HG03520 (cell line): Measurements from ENCODE around the gene MAP6D1.
"Not testable (repeated sequence)": the region's sequence is repeated elsewhere in the genome, so short reads cannot be mapped to it uniquely, and the experiment has no call there.

Experiments used
- ATAC-seq: cut with Tn5 transposase; IDR thresholded peaks from one replicate; pipeline ENCODE4 v1.9.1; 2021; ENCODE audit warnings: mild to moderate bottlenecking, moderate library complexity; ENCODE audit not compliant: unreplicated experiment

MAP6D1 gene

GRCh38 chr3:183801601-183802000 lies 23.8 kb downstream of the MAP6D1 start:
- ATAC-seq: no peak

- no peak for ATAC-seq
These were observed 25.0 kb downstream of the MAP6D1 start for GRCh38 chr3:183800243-183800863.

- no peak for ATAC-seq
These were observed 25.9 kb downstream of the MAP6D1 start for GRCh38 chr3:183799461-183799860.

- ATAC-seq: no peak
These were observed 27.4 kb downstream of the MAP6D1 start for GRCh38 chr3:183797996-183798395.

GRCh38 chr3:183796372-183796771 lies 29.0 kb downstream of the MAP6D1 start:
- ATAC-seq: no peak

GRCh38 chr3:183794452-183794851 lies 30.9 kb downstream of the MAP6D1 start:
- no peak for ATAC-seq

- ATAC-seq: no peak
These were observed 32.4 kb downstream of the MAP6D1 start for GRCh38 chr3:183792976-183793375.

GRCh38 chr3:183790700-183791099 lies 34.7 kb downstream of the MAP6D1 start:
- no peak for ATAC-seq

GRCh38 chr3:183789826-183790225 lies 35.6 kb downstream of the MAP6D1 start:
- ATAC-seq: no peak

- ATAC-seq: not testable (repeated sequence)
These were observed 40.9 kb downstream of the MAP6D1 start for GRCh38 chr3:183784503-183784902.

GRCh38 chr3:183782576-183783276 lies 42.7 kb downstream of the MAP6D1 start:
- ATAC-seq: no peak

GRCh38 chr3:183781246-183781645 lies 44.1 kb downstream of the MAP6D1 start:
- ATAC-seq: no peak

- no peak for ATAC-seq
These were observed 45.4 kb downstream of the MAP6D1 start for GRCh38 chr3:183779896-183780465.

- ATAC-seq: no peak
These were observed 48.3 kb downstream of the MAP6D1 start for GRCh38 chr3:183777016-183777618.

GRCh38 chr3:183776451-183776850 lies 48.9 kb downstream of the MAP6D1 start:
- not testable (repeated sequence) for ATAC-seq

- ATAC-seq: no peak
These were observed 49.6 kb downstream of the MAP6D1 start for GRCh38 chr3:183775781-183776180.

GRCh38 chr3:183774631-183775030 lies 50.7 kb downstream of the MAP6D1 start:
- no peak for ATAC-seq

GRCh38 chr3:183769453-183769852 lies 55.9 kb downstream of the MAP6D1 start:
- no peak for ATAC-seq

- ATAC-seq: no peak
These were observed 57.3 kb downstream of the MAP6D1 start for GRCh38 chr3:183768114-183768513.

- no peak for ATAC-seq
These were observed 58.4 kb downstream of the MAP6D1 start for GRCh38 chr3:183766745-183767606.

- ATAC-seq: no peak
These were observed 59.3 kb downstream of the MAP6D1 start for GRCh38 chr3:183766107-183766506.
